H1 (cell line): ENCODE data around the gene ASAP2. TPM values are rescaled to one million over a fixed set of nuclear protein-coding genes. Genes with fewer than 3 reads are reported as not detected.

Experiments
- CBX8 ChIP-seq: fragments of 300-800, 300-1000 bp; sonication (generic); IDR thresholded peaks from 2 replicates; pipeline ENCODE4 v1.7.1; 2016; ENCODE audit warnings: low read depth, low read length, borderline replicate concordance
- EP300 ChIP-seq, 2 experiments: IDR thresholded peaks; 1 replicate in 1 of 2; 2 replicates in 1 of 2; pipeline ENCODE4 v1.6.1; 2011 to 2012; ENCODE audit warnings: low read depth in 2 of 2, low read length in 2 of 2, mild to moderate bottlenecking in 2 of 2, borderline replicate concordance in 1 of 2, inconsistent platforms in 1 of 2, moderate library complexity in 1 of 2
- YY1 ChIP-seq: IDR thresholded peaks from 2 replicates; pipeline ENCODE4 v1.6.1; 2011; ENCODE audit warnings: low read depth, mild to moderate bottlenecking, low read length
- polyA plus RNA-seq, 7 experiments: library from polyadenylated mRNA; depleted of rRNA in 3 of 7; stranded (reverse) in 5 of 7; unstranded in 2 of 7; fragments of >200 nt in 5 of 7; fragments of 200-250 nt in 2 of 7; gene quantifications; 1 replicate in 5 of 7; 2 replicates in 1 of 7; 4 replicates in 1 of 7; pipeline versions ENCODE4 v1.2.1 to v1.2.3, GENCODE V29; 2011 to 2013; ENCODE audit warnings: missing spikeins in 2 of 7, mixed read lengths in 2 of 7
- total RNA-seq: library from RNA; stranded (reverse); fragmentation: NEBNext Ultra II Directional; extraction: Animal tissue kit (Norgen Biotek cat#: 25700); gene quantifications from 2 replicates; pipeline ENCODE4 v1.2.1, GENCODE V29; 2021

Gene ASAP2
- total and polyA plus RNA-seq, 2 of the 8 experiments (the other 6 are each of a cell fraction or from before 2014, with no cell fraction given), result 10.2 to 18.7 TPM

- TF ChIP-seq YY1 (no peak), CBX8 (no peak), EP300 (IDR thresholded peaks at IDR 0.05; ENCODE audit: borderline replicate concordance in 1 of 2, low read depth in 2 of 2, low read length in 2 of 2) (no peak)
Measured at GRCh38 chr2:9300829-9301453, 94.3 kb downstream of the ASAP2 start (continued).
